ENCODE data around the gene LCLAT1.

LCLAT1 gene

DNA sequence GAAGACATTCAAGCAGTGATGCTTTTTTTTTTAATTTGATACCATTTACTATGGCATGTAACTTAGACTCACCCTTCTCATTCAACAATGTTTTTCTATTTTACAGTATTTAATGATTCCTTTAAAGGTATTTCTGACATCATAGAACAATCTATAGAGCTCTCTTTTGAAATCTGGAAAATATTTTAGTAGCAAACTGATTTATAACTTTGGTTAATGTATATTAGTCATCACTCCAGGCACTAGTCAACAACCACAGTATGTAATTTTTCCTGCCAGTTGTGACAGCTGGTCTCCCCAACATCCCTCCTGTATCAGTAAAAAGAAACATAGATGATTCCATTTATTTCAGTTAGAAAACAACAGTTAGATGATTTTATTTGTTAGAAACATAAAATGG, 122.9 kb downstream of the LCLAT1 start:
- H3K4me3 ChIP-seq (replicated peaks; ENCODE audit: insufficient read depth, low read length): no peak overlapping the region
- no peaks in the 10 kb centered on the region for H3K27me3 ChIP-seq (ENCODE audit: insufficient read depth, poor library complexity, severe bottlenecking)
- no peak for DNase-seq (ENCODE audit: low read depth in 1 of 2, low spot score in 1 of 2)
- TF ChIP-seq REST (IDR thresholded peaks at IDR 0.05; ENCODE audit: insufficient replicate concordance, low read depth) (no peak), CTCF (IDR thresholded peaks at IDR 0.05; ENCODE audit: insufficient read depth, low read length) (no peak), GABPA (IDR thresholded peaks at IDR 0.05; ENCODE audit: low read depth) (no peak), SPI1 (IDR thresholded peaks at IDR 0.05; ENCODE audit: borderline replicate concordance, low read depth) (no peak), POLR2AphosphoS5 (IDR thresholded peaks at IDR 0.05; ENCODE audit: low read depth) (no peak)
- H3K27ac ChIP-seq (replicated peaks): no peak overlapping the region

DNA sequence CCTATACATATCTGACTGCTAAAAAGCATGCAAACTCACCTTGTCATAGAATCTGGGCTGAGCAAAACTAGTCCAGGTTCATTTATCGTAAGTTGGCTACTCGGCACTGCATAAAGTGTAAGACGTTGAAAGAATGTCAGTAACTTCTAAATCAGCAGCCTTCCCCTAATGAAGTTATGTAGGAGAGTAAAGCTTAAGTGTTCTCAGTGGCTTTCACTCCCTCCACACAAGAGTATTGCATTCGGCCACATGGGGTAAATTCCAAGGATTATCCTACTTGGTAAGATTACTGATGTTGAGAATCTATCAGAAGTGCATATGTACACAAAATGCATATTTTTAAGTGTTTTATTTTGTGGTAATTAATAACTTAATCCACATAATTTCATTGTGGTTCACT, 130.1 kb downstream of the LCLAT1 start:
- Histone ChIP-seq H3K27me3 (ENCODE audit: insufficient read depth, poor library complexity, severe bottlenecking) (no peaks in the 10 kb centered on the region), H3K27ac (replicated peaks) (no peak overlapping the region), H3K4me3 (replicated peaks; ENCODE audit: insufficient read depth, low read length) (no peak overlapping the region)
- no peak for TF ChIP-seq REST (IDR thresholded peaks at IDR 0.05; ENCODE audit: insufficient replicate concordance, low read depth)
- TF ChIP-seq CTCF (IDR thresholded peaks at IDR 0.05; ENCODE audit: insufficient read depth, low read length): no peak
- TF ChIP-seq SPI1 (IDR thresholded peaks at IDR 0.05; ENCODE audit: borderline replicate concordance, low read depth): no peak
- no peak for TF ChIP-seq GABPA (IDR thresholded peaks at IDR 0.05; ENCODE audit: low read depth)
- TF ChIP-seq POLR2AphosphoS5 (IDR thresholded peaks at IDR 0.05; ENCODE audit: low read depth): no peak
- no peak for DNase-seq (ENCODE audit: low read depth in 1 of 2, low spot score in 1 of 2)

DNA sequence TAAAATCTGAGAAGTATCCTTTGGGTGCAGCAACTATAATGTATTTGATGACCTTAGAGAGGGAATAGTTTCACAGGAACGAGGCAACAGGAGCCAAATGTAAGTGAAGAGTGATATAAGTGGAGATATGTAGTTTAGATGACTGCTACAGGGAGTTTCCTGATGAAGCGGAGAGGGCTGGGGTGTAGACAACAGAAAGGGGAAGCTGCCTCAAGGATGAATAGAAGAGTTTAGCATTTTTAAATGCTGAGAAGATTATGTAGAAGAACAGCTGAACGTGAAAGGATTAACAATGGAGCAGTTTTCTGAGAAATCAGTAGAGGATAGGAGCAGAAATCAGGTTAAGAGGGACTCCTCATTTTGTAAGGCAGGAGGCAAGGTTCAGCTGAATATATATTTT, 133.3 kb downstream of the LCLAT1 start:
- no peak overlapping the region for H3K27ac ChIP-seq (replicated peaks)
- no peak overlapping the region for H3K4me3 ChIP-seq (replicated peaks; ENCODE audit: insufficient read depth, low read length)
- DNase-seq (ENCODE audit: low read depth in 1 of 2, low spot score in 1 of 2): no peak
- TF ChIP-seq POLR2AphosphoS5 (IDR thresholded peaks at IDR 0.05; ENCODE audit: low read depth): no peak
- no peak for TF ChIP-seq SPI1 (IDR thresholded peaks at IDR 0.05; ENCODE audit: borderline replicate concordance, low read depth)
- TF ChIP-seq GABPA (IDR thresholded peaks at IDR 0.05; ENCODE audit: low read depth): no peak
- no peak for TF ChIP-seq CTCF (IDR thresholded peaks at IDR 0.05; ENCODE audit: insufficient read depth, low read length)
- TF ChIP-seq REST (IDR thresholded peaks at IDR 0.05; ENCODE audit: insufficient replicate concordance, low read depth): no peak
- H3K27me3 ChIP-seq (ENCODE audit: insufficient read depth, poor library complexity, severe bottlenecking): no peaks in the 10 kb centered on the region

Data from HL-60 (cell line).